H1 (cell line): ENCODE results near the gene SLC5A11. TPM values are rescaled to one million over a fixed set of nuclear protein-coding genes. Genes with fewer than 3 reads are reported as not detected.

Source experiments
- CTCF ChIA-PET: fragments of 300-600 bp; sonication (Branson Sonifier 250); formaldehyde crosslinking; loops from one replicate; lab custom pipeline; 2021; ENCODE audit not compliant: partially characterized antibody; lab: Charles Lee
- POLR2A ChIA-PET: fragments of 300-600 bp; sonication (Branson Sonifier 250); formaldehyde crosslinking; loops from one replicate; lab custom pipeline; 2021; ENCODE audit warnings: inconsistent platforms; ENCODE audit not compliant: partially characterized antibody; lab: Charles Lee
- DNase-seq, 2 experiments: peaks; one replicate each; pipeline versions ENCODE4 v3.0.0 to v3.0.0-alpha.2; 2010 to 2022; ENCODE audit warnings: low spot score in 2 of 2, low read depth in 1 of 2, mixed read lengths in 1 of 2
- FAIRE-seq: peaks from 2 replicates; lab custom pipeline; 2011; peaks lifted over from hg19 to GRCh38; lab: Jason Lieb, UNC
- H2AFZ ChIP-seq: 2 replicates; pipeline ENCODE4 v1.8.1; 2012; ENCODE audit warnings: low read length, inconsistent platforms
- H2AK5ac ChIP-seq: 2 replicates; pipeline ENCODE4 v1.6.1; 2013; ENCODE audit warnings: low read depth, low read length
- H2BK120ac ChIP-seq: replicated peaks from 2 replicates; pipeline ENCODE3; 2013; ENCODE audit warnings: low read depth, low read length, inconsistent platforms
- H2BK12ac ChIP-seq: 2 replicates; pipeline ENCODE4 v1.6.1; 2013; ENCODE audit warnings: low read depth, low read length
- H2BK15ac ChIP-seq: 2 replicates; pipeline ENCODE4 v1.6.1; 2013; ENCODE audit warnings: low read length
- H2BK20ac ChIP-seq: 2 replicates; pipeline ENCODE4 v1.6.1; 2013; ENCODE audit warnings: low read length
- H2BK5ac ChIP-seq: 2 replicates; pipeline ENCODE4 v1.6.1; 2013; ENCODE audit warnings: low read depth, low read length
- H3K14ac ChIP-seq: 2 replicates; pipeline ENCODE4 v1.6.1; 2013; ENCODE audit warnings: inconsistent platforms; ENCODE audit not compliant: insufficient read length
- H3K18ac ChIP-seq: 2 replicates; pipeline ENCODE4 v1.6.1; 2013; ENCODE audit warnings: low read length; ENCODE audit errors: extremely low read depth
- H3K23ac ChIP-seq: 2 replicates; pipeline ENCODE4 v1.6.1; 2013; ENCODE audit warnings: inconsistent platforms; ENCODE audit not compliant: insufficient read length
- H3K23me2 ChIP-seq: 2 replicates; pipeline ENCODE4 v1.6.1; 2013; ENCODE audit warnings: low read depth, low read length
- H3K27ac ChIP-seq: 2 replicates; pipeline ENCODE4 v1.6.1; 2011; ENCODE audit warnings: low read depth, low read length, inconsistent platforms
- H3K27me3 ChIP-seq, 4 experiments: replicated peaks in 1 of 4; 1 replicate in 1 of 4; 2 replicates in 3 of 4; pipeline versions ENCODE4 v1.6.1 to v1.8.1; 2011 to 2013; ENCODE audit warnings: low read length in 3 of 4, mild to moderate bottlenecking in 3 of 4, inconsistent platforms in 2 of 4, mixed read lengths in 2 of 4, moderate library complexity in 1 of 4; ENCODE audit not compliant: control insufficient read depth in 3 of 4, insufficient read depth in 3 of 4; ENCODE audit errors: extremely low read depth in 1 of 4
- H3K36me3 ChIP-seq, 4 experiments: 2 replicates each; pipeline versions ENCODE4 v1.6.1 to v1.8.1; 2011 to 2013; ENCODE audit warnings: mild to moderate bottlenecking in 4 of 4, low read length in 3 of 4, moderate library complexity in 2 of 4, control low read depth in 1 of 4, inconsistent platforms in 1 of 4; ENCODE audit not compliant: insufficient read depth in 4 of 4, control insufficient read depth in 2 of 4
- H3K4ac ChIP-seq: replicated peaks from 2 replicates; pipeline ENCODE3; 2013; ENCODE audit warnings: low read length, low read depth, mixed read lengths, inconsistent platforms; ENCODE audit not compliant: insufficient read length
- H3K4me1 ChIP-seq, 4 experiments: replicated peaks in 1 of 4; 1 replicate in 1 of 4; 2 replicates in 3 of 4; pipeline versions ENCODE4 v1.6.1 to v1.8.1; 2011 to 2013; ENCODE audit warnings: low read length in 3 of 4, inconsistent platforms in 2 of 4, mixed read lengths in 1 of 4; ENCODE audit not compliant: insufficient read depth in 4 of 4, control insufficient read depth in 3 of 4
- H3K4me2 ChIP-seq, 2 experiments: 2 replicates each; pipeline versions ENCODE4 v1.6.1 to v1.8.1; 2011 to 2013; ENCODE audit warnings: low read depth in 2 of 2, low read length in 2 of 2, control low read depth in 1 of 2, inconsistent platforms in 1 of 2, mild to moderate bottlenecking in 1 of 2; ENCODE audit not compliant: insufficient read depth in 1 of 2
- H3K4me3 ChIP-seq, 4 experiments: fragments of 200-600, 300-600 bp in 1 of 4; sonication (generic), shearing (Covaris generic), sonication (Bioruptor Twin) in 1 of 4; 2 replicates each; pipeline versions ENCODE4 v1.5.1 to v1.8.1; 2011 to 2016; ENCODE audit warnings: low read length in 4 of 4, low read depth in 3 of 4, control low read depth in 2 of 4, inconsistent platforms in 2 of 4, mild to moderate bottlenecking in 2 of 4, mixed read lengths in 1 of 4, moderate library complexity in 1 of 4; ENCODE audit not compliant: insufficient read depth in 2 of 4; ENCODE audit errors: extremely low read depth in 1 of 4
- H3K56ac ChIP-seq: replicated peaks from 2 replicates; pipeline ENCODE3; 2013; ENCODE audit warnings: low read depth, mild to moderate bottlenecking, mixed read lengths, low read length, inconsistent platforms; ENCODE audit not compliant: insufficient read length
- H3K79me1 ChIP-seq: 2 replicates; pipeline ENCODE4 v1.6.1; 2013; ENCODE audit warnings: low read depth, low read length, control low read depth
- H3K79me2 ChIP-seq, 2 experiments: 2 replicates each; pipeline versions ENCODE4 v1.6.1 to v1.8.1; 2012 to 2013; ENCODE audit warnings: low read length in 2 of 2, mild to moderate bottlenecking in 2 of 2, inconsistent platforms in 1 of 2; ENCODE audit not compliant: insufficient read depth in 2 of 2, control insufficient read depth in 1 of 2
- H3K9ac ChIP-seq, 4 experiments: replicated peaks in 1 of 4; 1 replicate in 1 of 4; 2 replicates in 3 of 4; pipeline versions ENCODE4 v1.6.1 to v1.8.1; 2011 to 2013; ENCODE audit warnings: low read depth in 3 of 4, low read length in 3 of 4, control low read depth in 2 of 4, mild to moderate bottlenecking in 2 of 4, moderate library complexity in 2 of 4, inconsistent platforms in 1 of 4; ENCODE audit errors: extremely low read depth in 1 of 4
- H3K9me3 ChIP-seq, 2 experiments: 2 replicates each; pipeline versions ENCODE4 v1.6.1 to v1.8.1; 2012 to 2013; ENCODE audit warnings: mild to moderate bottlenecking in 2 of 2, moderate library complexity in 2 of 2, control low read depth in 1 of 2, inconsistent platforms in 1 of 2, low read depth in 1 of 2, low read length in 1 of 2, mixed read lengths in 1 of 2; ENCODE audit not compliant: insufficient read depth in 2 of 2
- H4K20me1 ChIP-seq, 2 experiments: replicated peaks in 1 of 2; 2 replicates each; pipeline versions ENCODE3 to v1.8.1; 2011 to 2013; ENCODE audit warnings: inconsistent platforms in 2 of 2, low read length in 2 of 2, mild to moderate bottlenecking in 1 of 2; ENCODE audit not compliant: insufficient read depth in 2 of 2, control insufficient read depth in 1 of 2
- H4K5ac ChIP-seq: 2 replicates; pipeline ENCODE4 v1.6.1; 2013; ENCODE audit warnings: low read length, low read depth, mixed read lengths, inconsistent platforms; ENCODE audit not compliant: insufficient read length
- H4K8ac ChIP-seq: 2 replicates; pipeline ENCODE4 v1.8.0; 2013; ENCODE audit warnings: mild to moderate bottlenecking, moderate library complexity, low read length, inconsistent platforms; ENCODE audit not compliant: insufficient read depth; ENCODE audit errors: extremely low read depth
- H4K91ac ChIP-seq: replicated peaks from 2 replicates; pipeline ENCODE3; 2013; ENCODE audit warnings: low read length, mixed read lengths, inconsistent platforms; ENCODE audit not compliant: insufficient read length
- CBX5 ChIP-seq: fragments of 300-800, 300-1000 bp; sonication (generic); IDR thresholded peaks from 2 replicates; pipeline ENCODE4 v1.7.1; 2016; ENCODE audit warnings: antibody characterized with exemption, low read length, low read depth
- CREB1 ChIP-seq: IDR thresholded peaks from 2 replicates; pipeline ENCODE4 v1.6.1; 2012; ENCODE audit warnings: inconsistent platforms
- EGR1 ChIP-seq: IDR thresholded peaks from 2 replicates; pipeline ENCODE4 v1.6.1; 2011; ENCODE audit warnings: low read depth, low read length, borderline replicate concordance
- FOSL1 ChIP-seq: IDR thresholded peaks from 2 replicates; pipeline ENCODE4 v1.6.1; 2011; ENCODE audit warnings: mild to moderate bottlenecking, low read depth, low read length, moderate library complexity; ENCODE audit not compliant: insufficient read depth
- GABPA ChIP-seq: IDR thresholded peaks from 2 replicates; pipeline ENCODE4 v1.6.1; 2011; ENCODE audit warnings: mild to moderate bottlenecking, low read length, moderate library complexity, borderline replicate concordance; ENCODE audit not compliant: insufficient read depth
- HDAC2 ChIP-seq, 2 experiments: fragments of 300-600 bp in 1 of 2; sonication (generic) in 1 of 2; IDR thresholded peaks; 2 replicates each; pipeline ENCODE4 v1.6.1; 2011 to 2012; ENCODE audit warnings: low read depth in 2 of 2, low read length in 2 of 2, mild to moderate bottlenecking in 2 of 2, moderate library complexity in 2 of 2, borderline replicate concordance in 1 of 2, inconsistent platforms in 1 of 2
- HDAC6 ChIP-seq: IDR thresholded peaks from one replicate; pipeline ENCODE4 v1.7.1; 2012; ENCODE audit warnings: low read depth, mild to moderate bottlenecking, inconsistent platforms, low read length, moderate library complexity
- RAD21 ChIP-seq, 2 experiments: IDR thresholded peaks in 1 of 2; conservative IDR thresholded peaks in 1 of 2; 2 replicates each; pipeline ENCODE4 v1.6.1; 2011; ENCODE audit warnings: low read depth in 2 of 2, low read length in 2 of 2, improper control_type of control experiment in 1 of 2, inconsistent platforms in 1 of 2, mild to moderate bottlenecking in 1 of 2, moderate library complexity in 1 of 2
- SP2 ChIP-seq: IDR thresholded peaks from 2 replicates; pipeline ENCODE4 v1.6.1; 2012; ENCODE audit warnings: mild to moderate bottlenecking, low read length, inconsistent platforms
- SUZ12 ChIP-seq: fragments of 200-600 bp; sonication (generic); IDR thresholded peaks from 2 replicates; pipeline ENCODE4 v1.6.1; 2012; ENCODE audit warnings: mild to moderate bottlenecking, inconsistent platforms, low read length, moderate library complexity, mixed read lengths
- TAF7 ChIP-seq: optimal IDR thresholded peaks from 2 replicates; pipeline ENCODE3; 2011; ENCODE audit warnings: low read depth, mild to moderate bottlenecking, inconsistent platforms, low read length, moderate library complexity, borderline replicate concordance
- YY1 ChIP-seq: IDR thresholded peaks from 2 replicates; pipeline ENCODE4 v1.6.1; 2011; ENCODE audit warnings: low read depth, mild to moderate bottlenecking, low read length
- WGBS, 2 experiments: shearing (Covaris generic) in 1 of 2; methylation state at CpG; one replicate each; pipeline versions ENCODE4 v1.1.6 to v1.1.7; 2013 to 2015; ENCODE audit warnings: low lambda C conversion rate in 2 of 2, mixed read lengths in 2 of 2, inconsistent platforms in 1 of 2, low coverage in 1 of 2, missing lambda C conversion rate in 1 of 2; ENCODE audit not compliant: insufficient replicate concordance in 2 of 2, insufficient coverage in 1 of 2, insufficient read length in 1 of 2; ENCODE audit errors: extremely low coverage in 1 of 2, missing lambda C conversion rate in 1 of 2; 5-methylcytosine and 5-hydroxymethylcytosine counted together
- polyA plus RNA-seq, 7 experiments: library from polyadenylated mRNA; depleted of rRNA in 3 of 7; stranded (reverse) in 5 of 7; unstranded in 2 of 7; fragments of >200 nt in 5 of 7; fragments of 200-250 nt in 2 of 7; gene quantifications; 1 replicate in 5 of 7; 2 replicates in 1 of 7; 4 replicates in 1 of 7; pipeline versions ENCODE4 v1.2.1 to v1.2.3, GENCODE V29; 2011 to 2013; ENCODE audit warnings: missing spikeins in 2 of 7, mixed read lengths in 2 of 7
- total RNA-seq: library from RNA; stranded (reverse); fragmentation: NEBNext Ultra II Directional; extraction: Animal tissue kit (Norgen Biotek cat#: 25700); gene quantifications from 2 replicates; pipeline ENCODE4 v1.2.1, GENCODE V29; 2021

The SLC5A11 gene
- total and polyA plus RNA-seq, 2 of the 8 experiments (the other 6 are each of a cell fraction or from before 2014, with no cell fraction given): 0.26 to 0.59 TPM

- no peak overlapping the region for H3K9ac ChIP-seq
- no peak overlapping the region for H4K91ac ChIP-seq
- FAIRE-seq: peak; percentile 57
- WGBS, 2 experiments: 53% methylated on average over 9 of the region's 9 CpGs; no CpG with 5 or more reads in 1 of the 2 experiments
- no peak overlapping the region for H4K5ac ChIP-seq
- H4K8ac ChIP-seq: no peak overlapping the region
- H2BK15ac ChIP-seq: no peak overlapping the region
- H3K4me3 ChIP-seq: no peak overlapping the region
- no peaks in the 10 kb centered on the region for H3K79me1 ChIP-seq
- no peak overlapping the region for H3K18ac ChIP-seq
- H4K20me1 ChIP-seq: no peaks in the 10 kb centered on the region
- no peak for TF ChIP-seq SP2
- no peak for TF ChIP-seq CREB1
- TF ChIP-seq CBX5: no peak
- no peak for TF ChIP-seq FOSL1
- no peak for TF ChIP-seq HDAC6
- no peak for TF ChIP-seq GABPA
- no peak for TF ChIP-seq YY1
- TF ChIP-seq SUZ12: no peak
- no peak for TF ChIP-seq EGR1
- peak in 1 of 2 experiments; percentile 25; a peak in 1 of 4 replicates for TF ChIP-seq RAD21 (IDR thresholded peaks at IDR 0.05 in 1 of 2, conservative IDR thresholded peaks at IDR 0.05 in 1 of 2; ENCODE audit: low read depth in 2 of 2, low read length in 2 of 2)
- peak; percentile 20 for TF ChIP-seq TAF7
- TF ChIP-seq HDAC2 (IDR thresholded peaks at IDR 0.05; ENCODE audit: borderline replicate concordance in 1 of 2, low read depth in 2 of 2, low read length in 2 of 2): no peak
- TF ChIP-seq, all 59 proteins: peak for 2
- no peaks in the 10 kb centered on the region for H3K27me3 ChIP-seq
- no peak overlapping the region for H2AFZ ChIP-seq
- no peak overlapping the region for H2BK5ac ChIP-seq
- H2AK5ac ChIP-seq: no peak overlapping the region
- no peaks in the 10 kb centered on the region for H3K9me3 ChIP-seq
- H3K36me3 ChIP-seq: no peaks in the 10 kb centered on the region
- H3K14ac ChIP-seq: no peak overlapping the region
- ChIA-PET CTCF (interaction anchor here (1.0 to 1.2 kb wide), 2 partner anchors 16 to 24 kb away, joined by 3 to 4 read pairs; no protein-coding TSS in a partner anchor), POLR2A (interaction anchor here (0.6 to 1.1 kb wide), 2 partner anchors 117 to 179 kb away, joined by 3 read pairs; no protein-coding TSS in a partner anchor)
- H3K23me2 ChIP-seq: no peaks in the 10 kb centered on the region
- H3K27ac ChIP-seq: no peak overlapping the region
- no peak overlapping the region for H2BK12ac ChIP-seq
- no peak overlapping the region for H3K4ac ChIP-seq
- H2BK20ac ChIP-seq: no peak overlapping the region
- H3K4me2 ChIP-seq: no peak overlapping the region
- no peaks in the 10 kb centered on the region for H3K79me2 ChIP-seq
- no peak overlapping the region for H2BK120ac ChIP-seq
- peak in 1 of 2 experiments; percentile 85 for DNase-seq
- no peak overlapping the region for H3K23ac ChIP-seq
- H3K56ac ChIP-seq: no peak overlapping the region
- peaks cover 0 to 3% (median 0%) of the 10 kb centered on the region in 4 experiments; a peak in 1 of 7 replicates for H3K4me1 ChIP-seq
Measured at GRCh38 chr16:24858219-24859041, 12.7 kb downstream of the SLC5A11 start.
